Measurements from ENCODE around the gene KDM7A. TPM values are rescaled to one million over a fixed set of nuclear protein-coding genes. Genes with fewer than 3 reads are reported as not detected.

KDM7A gene
- total and polyA plus RNA-seq, 2 of the 8 experiments (the other 6 are each of a cell fraction or from before 2014, with no cell fraction given): 2.2 to 12.5 TPM

- TF ChIP-seq CHD7 (IDR thresholded peaks at IDR 0.05; ENCODE audit: insufficient replicate concordance, low read length): no peak
- no peak for TF ChIP-seq TCF12 (IDR thresholded peaks at IDR 0.05; ENCODE audit: low read depth, low read length)
- no peak for TF ChIP-seq EGR1 (IDR thresholded peaks at IDR 0.05; ENCODE audit: borderline replicate concordance, low read depth, low read length)
- TF ChIP-seq TEAD4 (IDR thresholded peaks at IDR 0.05; ENCODE audit: low read depth, low read length): no peak
- TF ChIP-seq BRCA1 (IDR thresholded peaks at IDR 0.05; ENCODE audit: low read depth, low read length): no peak
- no peak for TF ChIP-seq HDAC2 (IDR thresholded peaks at IDR 0.05; ENCODE audit: borderline replicate concordance in 1 of 2, low read depth in 2 of 2, low read length in 2 of 2)
- TF ChIP-seq TBP (IDR thresholded peaks at IDR 0.05; ENCODE audit: low read depth, low read length): no peak
- no peak for TF ChIP-seq RAD21 (IDR thresholded peaks at IDR 0.05 in 1 of 2, conservative IDR thresholded peaks at IDR 0.05 in 1 of 2; ENCODE audit: low read depth in 2 of 2, low read length in 2 of 2)
- TF ChIP-seq SIN3A (conservative IDR thresholded peaks at IDR 0.05 in 1 of 2, IDR thresholded peaks at IDR 0.05 in 1 of 2; ENCODE audit: low read depth in 1 of 2, low read length in 2 of 2): no peak
- no peak for TF ChIP-seq EZH2 (IDR thresholded peaks at IDR 0.05; ENCODE audit: low read depth, low read length, severe bottlenecking)
- TF ChIP-seq SUZ12 (IDR thresholded peaks at IDR 0.05; ENCODE audit: low read length): no peak
Observed at GRCh38 chr7:140143997-140144396, 32.8 kb downstream of the KDM7A start (continued).
